SU-DHL-6 (cell line): ENCODE results near the gene CDKAL1.

Experiments
- EZH2phosphoT487 ChIP-seq: fragments of 200-600 bp; sonication (generic), shearing (Covaris generic); conservative IDR thresholded peaks from 2 replicates; pipeline ENCODE4 v1.6.1; 2018; ENCODE audit warnings: mild to moderate bottlenecking, antibody characterized with exemption, low read length, moderate library complexity, mixed read lengths
- TF ChIP-seq, protein P1 (sequence below): fragments of 200-600 bp; sonication (generic); IDR thresholded peaks from one replicate; pipeline ENCODE4 v1.5.1; 2017; ENCODE audit warnings: antibody characterized with exemption, mild to moderate bottlenecking, low read length, moderate library complexity; ENCODE audit not compliant: insufficient read depth, poor library complexity, severe bottlenecking

DNA sequence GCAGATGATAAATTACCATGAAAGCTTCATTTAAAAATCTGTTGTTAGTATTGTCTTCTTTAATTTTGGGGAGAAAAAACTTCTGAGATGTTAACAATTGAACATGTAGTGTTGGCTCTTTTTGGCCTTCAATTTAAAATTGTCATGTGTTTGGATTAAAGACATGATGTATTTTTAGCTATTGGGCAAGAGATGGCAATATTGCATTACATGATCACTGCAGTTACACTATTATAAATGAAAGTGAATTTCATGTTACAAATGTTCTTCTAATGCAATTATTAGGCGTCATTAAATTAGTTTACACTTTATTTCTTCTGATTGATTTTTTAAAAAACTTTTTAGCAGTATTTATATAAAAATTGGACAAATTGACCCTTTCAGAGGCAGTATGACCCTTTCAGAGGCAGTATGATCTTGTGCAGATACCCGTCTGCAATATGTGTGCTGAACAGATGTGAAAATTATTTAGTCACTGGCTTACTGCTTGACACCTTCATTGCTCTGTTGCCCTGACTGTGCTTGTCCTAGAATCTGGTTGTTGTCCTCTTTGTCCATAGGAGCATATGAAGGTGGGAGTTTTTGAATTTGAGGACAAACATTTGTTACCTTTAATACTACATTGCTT, 25.8 kb downstream of the CDKAL1 start:
- TF ChIP-seq, protein P1, sequence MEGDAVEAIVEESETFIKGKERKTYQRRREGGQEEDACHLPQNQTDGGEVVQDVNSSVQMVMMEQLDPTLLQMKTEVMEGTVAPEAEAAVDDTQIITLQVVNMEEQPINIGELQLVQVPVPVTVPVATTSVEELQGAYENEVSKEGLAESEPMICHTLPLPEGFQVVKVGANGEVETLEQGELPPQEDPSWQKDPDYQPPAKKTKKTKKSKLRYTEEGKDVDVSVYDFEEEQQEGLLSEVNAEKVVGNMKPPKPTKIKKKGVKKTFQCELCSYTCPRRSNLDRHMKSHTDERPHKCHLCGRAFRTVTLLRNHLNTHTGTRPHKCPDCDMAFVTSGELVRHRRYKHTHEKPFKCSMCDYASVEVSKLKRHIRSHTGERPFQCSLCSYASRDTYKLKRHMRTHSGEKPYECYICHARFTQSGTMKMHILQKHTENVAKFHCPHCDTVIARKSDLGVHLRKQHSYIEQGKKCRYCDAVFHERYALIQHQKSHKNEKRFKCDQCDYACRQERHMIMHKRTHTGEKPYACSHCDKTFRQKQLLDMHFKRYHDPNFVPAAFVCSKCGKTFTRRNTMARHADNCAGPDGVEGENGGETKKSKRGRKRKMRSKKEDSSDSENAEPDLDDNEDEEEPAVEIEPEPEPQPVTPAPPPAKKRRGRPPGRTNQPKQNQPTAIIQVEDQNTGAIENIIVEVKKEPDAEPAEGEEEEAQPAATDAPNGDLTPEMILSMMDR = no peak
- TF ChIP-seq EZH2phosphoT487 = no peak
